K562 (cell line): ENCODE measurements around the gene MARCO. TPM values are rescaled to one million over a fixed set of nuclear protein-coding genes. Genes with fewer than 3 reads are reported as not detected.

Experiments used
- ATAC-seq: fragments of 200-7000 bp; cut with Tn5 transposase; 3 replicates; pipeline ENCODE4 v1.9.1; 2020; ENCODE audit warnings: moderate library complexity
- BruUV-seq: library from RNA; stranded (reverse); fragments of 400-500 nt; replicated peaks from 2 replicates; lab custom pipeline; 2021; lab: Mats Ljungman, UMichigan
- CTCF ChIA-PET: fragments of 300-600 bp; formaldehyde crosslinking; extraction: SDS; loops from one replicate; lab custom pipeline; 2021; ENCODE audit warnings: low intra/inter-chr PET ratio; lab: Yijun Ruan, JAX
- POLR2A ChIA-PET: fragments of 300-600, 350-650 bp; sonication (Branson Sonifier 250); formaldehyde crosslinking; extraction: SDS; loops from one replicate; lab custom pipeline; 2021; ENCODE audit warnings: antibody characterized with exemption, inconsistent platforms; lab: Yijun Ruan, JAX
- DNase-seq, 4 experiments: peaks; one replicate each; pipeline versions ENCODE4 v3.0.0 to v3.0.0-alpha.2; 2011 to 2018; ENCODE audit warnings: low spot score in 3 of 4, mixed read lengths in 3 of 4; ENCODE audit errors: extremely low read depth in 1 of 4
- FAIRE-seq: peaks from 2 replicates; lab custom pipeline; 2011; peaks lifted over from hg19 to GRCh38; lab: Jason Lieb, UNC
- H2AFZ ChIP-seq: 2 replicates; pipeline ENCODE4 v1.6.0; 2011; ENCODE audit warnings: low read depth, low read length, control low read depth, inconsistent platforms
- H3K27ac ChIP-seq: fragments of 200-600 bp; 3 replicates; pipeline ENCODE4 v1.8.0; 2011; ENCODE audit warnings: low read depth, mild to moderate bottlenecking, control low read depth, inconsistent platforms, low read length, moderate library complexity, mixed read lengths; ENCODE audit errors: extremely low read depth
- H3K27me3 ChIP-seq, 2 experiments: fragments of 300-600 bp in 1 of 2; 2 replicates in 1 of 2; 3 replicates in 1 of 2; pipeline versions ENCODE4 v1.6.0 to v1.8.0; 2011; ENCODE audit warnings: inconsistent platforms in 2 of 2, low read length in 2 of 2, mild to moderate bottlenecking in 1 of 2, mixed read lengths in 1 of 2, moderate library complexity in 1 of 2; ENCODE audit not compliant: control insufficient read depth in 2 of 2, insufficient read depth in 2 of 2
- H3K36me3 ChIP-seq: fragments of 300-600 bp; 3 replicates; pipeline ENCODE4 v1.8.0; 2011; ENCODE audit warnings: mild to moderate bottlenecking, low read length, inconsistent platforms; ENCODE audit not compliant: control insufficient read depth, insufficient read depth
- H3K4me1 ChIP-seq, 2 experiments: fragments of 200-600 bp in 1 of 2; replicated peaks in 1 of 2; 2 replicates in 1 of 2; 3 replicates in 1 of 2; pipeline versions ENCODE4 v1.5.1 to v1.8.0; 2011; ENCODE audit warnings: inconsistent platforms in 2 of 2, low read length in 2 of 2, mild to moderate bottlenecking in 1 of 2, mixed read lengths in 1 of 2, moderate library complexity in 1 of 2; ENCODE audit not compliant: control insufficient read depth in 2 of 2, insufficient read depth in 2 of 2
- H3K4me2 ChIP-seq: 2 replicates; pipeline ENCODE4 v1.6.1; 2011; ENCODE audit warnings: low read length, control low read depth, inconsistent platforms, mixed read lengths; ENCODE audit not compliant: insufficient read depth
- H3K4me3 ChIP-seq: fragments of 200-600 bp; sonication (generic), shearing (Covaris generic); 2 replicates; pipeline ENCODE4 v1.5.1; 2016; ENCODE audit warnings: control low read depth, inconsistent platforms
- H3K79me2 ChIP-seq: fragments of 200-600 bp; 3 replicates; pipeline ENCODE4 v1.8.0; 2011; ENCODE audit warnings: low read length, inconsistent platforms; ENCODE audit not compliant: control insufficient read depth, insufficient read depth
- H3K9ac ChIP-seq, 2 experiments: 2 replicates each; pipeline versions ENCODE4 v1.6.0 to v1.6.1; 2011; ENCODE audit warnings: low read depth in 2 of 2, low read length in 2 of 2, control low read depth in 1 of 2, inconsistent platforms in 1 of 2, mild to moderate bottlenecking in 1 of 2, mixed read lengths in 1 of 2; ENCODE audit not compliant: insufficient read depth in 1 of 2
- H3K9me1 ChIP-seq: one replicate; pipeline ENCODE4 v1.6.0; 2011; ENCODE audit warnings: inconsistent platforms, mild to moderate bottlenecking, low read length, moderate library complexity; ENCODE audit not compliant: control insufficient read depth, insufficient read depth
- H3K9me3 ChIP-seq: replicated peaks from 2 replicates; pipeline ENCODE4 v1.5.1; 2011; ENCODE audit warnings: low read depth, low read length, inconsistent platforms; ENCODE audit not compliant: control insufficient read depth, insufficient read depth
- H4K20me1 ChIP-seq: replicated peaks from 2 replicates; pipeline ENCODE4 v1.6.1; 2011; ENCODE audit warnings: low read length, inconsistent platforms, mixed read lengths; ENCODE audit not compliant: control insufficient read depth, insufficient read depth
- E4F1 ChIP-seq: fragments of 250-450 bp; sonication (Bioruptor Pico); IDR thresholded peaks from 2 replicates; pipeline ENCODE4 v1.5.0; 2021; ENCODE audit warnings: mild to moderate bottlenecking, borderline replicate concordance
- MECOM ChIP-seq: fragments of 250-450 bp; sonication (Bioruptor Pico); IDR thresholded peaks from 2 replicates; pipeline ENCODE4 v1.8.0; 2022; ENCODE audit warnings: inconsistent platforms
- NR0B1 ChIP-seq: fragments of 450-650 bp; IDR thresholded peaks from one replicate; pipeline ENCODE4 v1.6.1; 2018; ENCODE audit warnings: mild to moderate bottlenecking, moderate library complexity; ENCODE audit not compliant: partially characterized antibody
- SAP30 ChIP-seq: fragments of 200-600 bp; sonication (generic); IDR thresholded peaks from 2 replicates; pipeline ENCODE4 v1.6.1; 2012; ENCODE audit warnings: borderline replicate concordance, low read depth, mild to moderate bottlenecking, moderate library complexity, low read length, control low read depth, inconsistent platforms; ENCODE audit not compliant: insufficient read depth, poor library complexity, severe bottlenecking
- TRIM25 ChIP-seq: fragments of 450-650 bp; IDR thresholded peaks from 2 replicates; pipeline ENCODE4 v1.7.0; 2016; ENCODE audit warnings: borderline replicate concordance
- ZBTB43 ChIP-seq: sonication (generic); formaldehyde crosslinking; IDR thresholded peaks from 2 replicates; pipeline ENCODE4 v1.8.0; 2023; ENCODE audit warnings: mild to moderate bottlenecking, missing genetic modification reagents
- ZMIZ1 ChIP-seq, 2 experiments: fragments of 150-350 bp in 1 of 2; IDR thresholded peaks; 2 replicates each; pipeline ENCODE4 v1.6.1; 2012 to 2016; ENCODE audit warnings: low read depth in 2 of 2, low read length in 2 of 2, mild to moderate bottlenecking in 1 of 2, moderate library complexity in 1 of 2
- WGBS: fragments of 100-300 bp; shearing (Covaris generic); methylation state at CpG from one replicate; pipeline ENCODE4 v1.1.6; 2016; ENCODE audit warnings: low coverage, mixed read lengths; ENCODE audit not compliant: insufficient coverage; ENCODE audit errors: missing lambda C conversion rate; 5-methylcytosine and 5-hydroxymethylcytosine counted together
- in situ Hi-C: fragments of 300-500 bp; cut with MboI; formaldehyde crosslinking; loops from 4 replicates; pipeline ENCODE4 v1.15.0; 2018; ENCODE audit warnings: inconsistent platforms, mixed read lengths
- intact Hi-C: fragments of 100-400 bp; cut with micrococcal nuclease; formaldehyde crosslinking; loops from 2 replicates; pipeline ENCODE4 v1.14.2; 2022
- polyA plus RNA-seq, 8 experiments: library from polyadenylated mRNA; depleted of rRNA in 4 of 8; stranded (reverse) in 5 of 8; unstranded in 3 of 8; fragments of >200 nt; fragmentation: Nextera tagmentation in 2 of 8; fragmentation: Illumina TruSeq in 1 of 8; extraction: Ambion mirVana in 2 of 8; extraction: Trizol in 1 of 8; gene quantifications; 2 replicates each; pipeline versions ENCODE4 v1.2.1 to v1.2.3, GENCODE V29; 2011 to 2014; ENCODE audit warnings: inconsistent platforms in 1 of 8, missing spikeins in 1 of 8
- total RNA-seq, 7 experiments: library from RNA; depleted of rRNA in 6 of 7; stranded (reverse); fragments of >200 nt in 6 of 7; fragmentation: Illumina TruSeq in 2 of 7; extraction: Trizol in 2 of 7; gene quantifications; 2 replicates each; pipeline versions ENCODE4 v1.2.1 to v1.2.3, GENCODE V29; 2011 to 2021; ENCODE audit warnings: low replicate concordance in 1 of 7

MARCO gene
- total and polyA plus RNA-seq, 9 of the 15 experiments (the other 6 are each of a cell fraction or from before 2014, with no cell fraction given): 0.31 TPM; not detected in 8

- Histone ChIP-seq H2AFZ (no peak overlapping the region), H3K4me3 (no peak overlapping the region), H3K9me1 (no peaks in the 10 kb centered on the region), H3K4me1 (no peaks in the 10 kb centered on the region), H3K79me2 (no peaks in the 10 kb centered on the region), H3K27ac (no peak overlapping the region), H3K4me2 (no peak overlapping the region), H3K9ac (no peak overlapping the region), H3K36me3 (no peaks in the 10 kb centered on the region), H3K27me3 (peaks cover 0 to 11% of the 10 kb centered on the region in 2 experiments; a peak in 2 of 5 replicates), H3K9me3 (no peaks in the 10 kb centered on the region), H4K20me1 (no peaks in the 10 kb centered on the region)
- BruUV-seq: no TSS peak
- DNase-seq (no peak), FAIRE-seq (no peak), ATAC-seq (no peak)
- ChIA-PET CTCF (no interaction called here), POLR2A (no interaction called here)
- in situ Hi-C loops: loop anchor here (25.0 kb wide), 1 partner anchor 265 kb away; no protein-coding TSS in a partner anchor
- intact Hi-C loops: loop anchor here (10.0 kb wide), 1 partner anchor 452 kb away; no protein-coding TSS in a partner anchor
- WGBS: 0% methylated on average over 4 of the region's 4 CpGs
- TF ChIP-seq NR0B1 (no peak), TRIM25 (no peak), SAP30 (no peak), E4F1 (CRISPR knock-in tag) (no peak), ZBTB43 (CRISPR knock-in tag) (no peak), ZMIZ1 (IDR thresholded peaks at IDR 0.05; ENCODE audit: low read depth in 2 of 2, low read length in 2 of 2) (no peak), MECOM (CRISPR knock-in tag) (no peak)
These were observed 80.7 kb downstream of the MARCO start for GRCh38 chr2:119022678-119023077.
